ENCODE data around the gene LECT2.

DNA sequence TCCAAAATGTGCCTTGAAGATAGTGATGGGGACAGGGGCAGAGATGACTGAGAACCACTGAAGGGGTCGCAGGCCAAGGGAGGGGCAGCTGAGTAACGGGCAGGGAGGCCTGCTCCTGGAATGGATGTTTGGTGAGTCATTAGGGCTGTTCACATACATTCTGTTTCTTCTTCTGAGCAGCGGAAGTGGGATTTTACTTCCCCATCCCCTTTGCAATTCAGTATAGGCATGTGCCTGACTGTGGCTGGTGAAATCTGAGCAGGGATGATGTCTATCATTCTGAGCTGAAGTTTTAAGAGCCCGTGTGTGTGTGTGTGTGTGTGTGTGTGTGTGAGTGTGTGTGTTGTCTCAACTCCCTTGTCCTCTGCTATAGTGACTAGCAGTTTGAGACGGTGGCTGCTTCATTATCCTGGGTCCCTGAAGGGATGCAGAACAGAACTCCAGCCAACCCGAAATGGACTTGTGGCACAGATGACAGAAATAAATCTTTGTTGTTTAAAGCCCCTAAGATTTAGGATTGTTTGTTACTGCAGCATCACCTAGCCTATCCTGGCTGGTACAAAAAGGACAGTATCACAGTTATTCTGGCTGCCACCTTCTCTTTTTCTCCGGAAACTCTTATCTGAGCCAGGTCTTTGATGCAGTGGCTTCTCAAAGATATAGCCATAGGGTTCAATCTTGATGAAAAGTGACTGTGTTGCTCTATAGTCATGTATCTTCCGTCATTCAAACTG, 44.8 kb upstream of the LECT2 start:
- TF ChIP-seq, protein P1, sequence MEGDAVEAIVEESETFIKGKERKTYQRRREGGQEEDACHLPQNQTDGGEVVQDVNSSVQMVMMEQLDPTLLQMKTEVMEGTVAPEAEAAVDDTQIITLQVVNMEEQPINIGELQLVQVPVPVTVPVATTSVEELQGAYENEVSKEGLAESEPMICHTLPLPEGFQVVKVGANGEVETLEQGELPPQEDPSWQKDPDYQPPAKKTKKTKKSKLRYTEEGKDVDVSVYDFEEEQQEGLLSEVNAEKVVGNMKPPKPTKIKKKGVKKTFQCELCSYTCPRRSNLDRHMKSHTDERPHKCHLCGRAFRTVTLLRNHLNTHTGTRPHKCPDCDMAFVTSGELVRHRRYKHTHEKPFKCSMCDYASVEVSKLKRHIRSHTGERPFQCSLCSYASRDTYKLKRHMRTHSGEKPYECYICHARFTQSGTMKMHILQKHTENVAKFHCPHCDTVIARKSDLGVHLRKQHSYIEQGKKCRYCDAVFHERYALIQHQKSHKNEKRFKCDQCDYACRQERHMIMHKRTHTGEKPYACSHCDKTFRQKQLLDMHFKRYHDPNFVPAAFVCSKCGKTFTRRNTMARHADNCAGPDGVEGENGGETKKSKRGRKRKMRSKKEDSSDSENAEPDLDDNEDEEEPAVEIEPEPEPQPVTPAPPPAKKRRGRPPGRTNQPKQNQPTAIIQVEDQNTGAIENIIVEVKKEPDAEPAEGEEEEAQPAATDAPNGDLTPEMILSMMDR (IDR thresholded peaks at IDR 0.05), result no peak
- TF ChIP-seq POLR2A (IDR thresholded peaks at IDR 0.05), result no peak
